HepG2 (cell line): ENCODE results near the gene PRSS8. TPM values are rescaled to one million over a fixed set of nuclear protein-coding genes. Genes with fewer than 3 reads are reported as not detected.

Experiments
- ASH2L ChIP-seq: fragments of 300-600, 200-600 bp; sonication (generic); IDR thresholded peaks from 2 replicates; pipeline ENCODE4 v1.7.0; 2017; ENCODE audit warnings: low read depth, mild to moderate bottlenecking, moderate library complexity, mixed read lengths, low read length; ENCODE audit not compliant: insufficient read length
- CENPT ChIP-seq: sonication (generic); formaldehyde crosslinking; IDR thresholded peaks from 2 replicates; pipeline ENCODE4 v1.8.0; 2022; ENCODE audit warnings: low read depth, mild to moderate bottlenecking, moderate library complexity, missing genetic modification reagents
- CHD4 ChIP-seq: fragments of 200-600 bp; sonication (generic); IDR thresholded peaks from 2 replicates; pipeline ENCODE4 v1.7.0; 2017; ENCODE audit warnings: mild to moderate bottlenecking, low read length, borderline replicate concordance
- DMAP1 ChIP-seq: IDR thresholded peaks from 2 replicates; pipeline ENCODE4 v1.6.1; 2016
- EZH2 ChIP-seq: conservative IDR thresholded peaks from 2 replicates; pipeline ENCODE4 v1.6.1; 2012; ENCODE audit warnings: mild to moderate bottlenecking, low read depth, low read length, moderate library complexity
- GFI1 ChIP-seq: sonication (generic); formaldehyde crosslinking; IDR thresholded peaks from 2 replicates; pipeline ENCODE4 v1.5.0; 2020; ENCODE audit warnings: missing genetic modification reagents, mild to moderate bottlenecking, borderline replicate concordance
- HMG20B ChIP-seq: conservative IDR thresholded peaks from 2 replicates; pipeline ENCODE4 v1.6.1; 2016; ENCODE audit warnings: missing genetic modification reagents, missing compliant biosample characterization
- IKZF1 ChIP-seq: fragments of 450-650 bp; IDR thresholded peaks from 2 replicates; pipeline ENCODE4 v1.7.1; 2016
- NFKB2 ChIP-seq: sonication (generic); formaldehyde crosslinking; IDR thresholded peaks from 2 replicates; pipeline ENCODE4 v1.4.0; 2020; ENCODE audit warnings: missing genetic modification reagents, borderline replicate concordance
- NR2F1 ChIP-seq, 2 experiments: fragments of 450-650 bp in 1 of 2; formaldehyde crosslinking in 1 of 2; IDR thresholded peaks; 2 replicates each; pipeline versions ENCODE4 v1.5.0 to v1.6.1; 2016 to 2020; ENCODE audit warnings: mild to moderate bottlenecking in 1 of 2, missing compliant biosample characterization in 1 of 2, missing genetic modification reagents in 1 of 2, moderate library complexity in 1 of 2
- NR2F6 ChIP-seq, 2 experiments: IDR thresholded peaks; 2 replicates each; pipeline ENCODE4 v1.6.1; 2016; ENCODE audit warnings: antibody characterized with exemption in 1 of 2, mild to moderate bottlenecking in 1 of 2
- ONECUT2 ChIP-seq: sonication (generic); formaldehyde crosslinking; IDR thresholded peaks from 2 replicates; pipeline ENCODE4 v1.4.0; 2020; ENCODE audit warnings: missing genetic modification reagents
- PHB2 ChIP-seq: fragments of 450-650 bp; IDR thresholded peaks from 2 replicates; pipeline ENCODE4 v1.6.1; 2018; ENCODE audit not compliant: partially characterized antibody
- PHF20 ChIP-seq: sonication (generic); formaldehyde crosslinking; IDR thresholded peaks from 2 replicates; pipeline ENCODE4 v1.5.0; 2020; ENCODE audit warnings: mild to moderate bottlenecking, missing genetic modification reagents
- PITX1 ChIP-seq: sonication (generic); formaldehyde crosslinking; IDR thresholded peaks from 2 replicates; pipeline ENCODE4 v1.5.1; 2020; ENCODE audit warnings: mild to moderate bottlenecking, missing genetic modification reagents
- RAD21 ChIP-seq: fragments of 450-650 bp; formaldehyde crosslinking; IDR thresholded peaks from 2 replicates; pipeline ENCODE4 v1.5.0; 2020; ENCODE audit warnings: mild to moderate bottlenecking
- SETDB1 ChIP-seq: sonication (generic); formaldehyde crosslinking; IDR thresholded peaks from 2 replicates; pipeline ENCODE4 v1.5.1; 2020; ENCODE audit warnings: missing genetic modification reagents, mild to moderate bottlenecking, borderline replicate concordance
- STAT5B ChIP-seq: sonication (generic); formaldehyde crosslinking; IDR thresholded peaks from 2 replicates; pipeline ENCODE4 v1.4.0; 2020; ENCODE audit warnings: missing genetic modification reagents
- ZFAT ChIP-seq: sonication (generic); formaldehyde crosslinking; conservative IDR thresholded peaks from 2 replicates; pipeline ENCODE4 v1.8.1; 2023; ENCODE audit warnings: missing genetic modification reagents, inconsistent platforms
- ZFP41 ChIP-seq: sonication (generic); formaldehyde crosslinking; IDR thresholded peaks from 2 replicates; pipeline ENCODE4 v1.4.0; 2020; ENCODE audit warnings: mild to moderate bottlenecking, missing genetic modification reagents, borderline replicate concordance
- ZFP90 ChIP-seq: sonication (generic); formaldehyde crosslinking; IDR thresholded peaks from 2 replicates; pipeline ENCODE4 v1.8.0; 2022; ENCODE audit warnings: missing genetic modification reagents, mild to moderate bottlenecking, inconsistent platforms, borderline replicate concordance
- ZFX ChIP-seq: sonication (generic); formaldehyde crosslinking; IDR thresholded peaks from 2 replicates; pipeline ENCODE4 v1.4.0; 2020; ENCODE audit warnings: mild to moderate bottlenecking, low read depth, missing genetic modification reagents, moderate library complexity
- ZMYM3 ChIP-seq: sonication (generic); formaldehyde crosslinking; IDR thresholded peaks from 2 replicates; pipeline ENCODE4 v1.5.1; 2020; ENCODE audit warnings: mild to moderate bottlenecking, missing genetic modification reagents
- ZNF101 ChIP-seq: sonication (generic); formaldehyde crosslinking; IDR thresholded peaks from 2 replicates; pipeline ENCODE4 v1.4.0; 2020; ENCODE audit warnings: mild to moderate bottlenecking, low read depth, missing genetic modification reagents, borderline replicate concordance
- ZNF225 ChIP-seq: sonication (generic); formaldehyde crosslinking; IDR thresholded peaks from 2 replicates; pipeline ENCODE4 v1.4.0; 2020; ENCODE audit warnings: mild to moderate bottlenecking, missing genetic modification reagents
- ZNF24 ChIP-seq: fragments of 450-650 bp; IDR thresholded peaks from 2 replicates; pipeline ENCODE4 v1.6.1; 2017; ENCODE audit warnings: antibody characterized with exemption, mild to moderate bottlenecking
- ZNF460 ChIP-seq: sonication (generic); formaldehyde crosslinking; IDR thresholded peaks from 2 replicates; pipeline ENCODE4 v1.5.1; 2020; ENCODE audit warnings: missing genetic modification reagents, mild to moderate bottlenecking, borderline replicate concordance
- ZNF790 ChIP-seq: sonication (generic); formaldehyde crosslinking; IDR thresholded peaks from 2 replicates; pipeline ENCODE4 v1.8.0; 2022; ENCODE audit warnings: missing genetic modification reagents, mild to moderate bottlenecking, borderline replicate concordance
- polyA plus RNA-seq, 8 experiments: library from polyadenylated mRNA; depleted of rRNA in 3 of 8; stranded (reverse) in 7 of 8; unstranded in 1 of 8; fragments of >200 nt; fragmentation: Illumina TruSeq in 4 of 8; extraction: Trizol in 4 of 8; gene quantifications; 2 replicates each; pipeline versions ENCODE4 v1.2.1 to v1.2.3, GENCODE V29; 2011 to 2016; ENCODE audit warnings: low read depth in 4 of 8, missing spikeins in 1 of 8, mixed read lengths in 1 of 8; ENCODE audit not compliant: insufficient read depth in 1 of 8
- total RNA-seq, 5 experiments: library from RNA; depleted of rRNA; stranded (reverse); fragments of >200 nt; fragmentation: Illumina TruSeq; extraction: Trizol; gene quantifications; 2 replicates each; pipeline ENCODE4 v1.2.3, GENCODE V29; 2016; ENCODE audit warnings: low read depth in 1 of 5
- TF ChIP-seq, protein P1 (sequence below): sonication (generic); formaldehyde crosslinking; IDR thresholded peaks from 2 replicates; pipeline ENCODE4 v1.4.0; 2020; ENCODE audit warnings: missing genetic modification reagents
- TF ChIP-seq, protein P2 (sequence below): IDR thresholded peaks from 2 replicates; pipeline ENCODE4 v1.6.1; 2016; ENCODE audit warnings: mild to moderate bottlenecking

PRSS8 gene
- total and polyA plus RNA-seq, 2 of the 13 experiments (the other 11 are each of a cell fraction or from before 2014, with no cell fraction given): 2.6 to 7.2 TPM

DNA sequence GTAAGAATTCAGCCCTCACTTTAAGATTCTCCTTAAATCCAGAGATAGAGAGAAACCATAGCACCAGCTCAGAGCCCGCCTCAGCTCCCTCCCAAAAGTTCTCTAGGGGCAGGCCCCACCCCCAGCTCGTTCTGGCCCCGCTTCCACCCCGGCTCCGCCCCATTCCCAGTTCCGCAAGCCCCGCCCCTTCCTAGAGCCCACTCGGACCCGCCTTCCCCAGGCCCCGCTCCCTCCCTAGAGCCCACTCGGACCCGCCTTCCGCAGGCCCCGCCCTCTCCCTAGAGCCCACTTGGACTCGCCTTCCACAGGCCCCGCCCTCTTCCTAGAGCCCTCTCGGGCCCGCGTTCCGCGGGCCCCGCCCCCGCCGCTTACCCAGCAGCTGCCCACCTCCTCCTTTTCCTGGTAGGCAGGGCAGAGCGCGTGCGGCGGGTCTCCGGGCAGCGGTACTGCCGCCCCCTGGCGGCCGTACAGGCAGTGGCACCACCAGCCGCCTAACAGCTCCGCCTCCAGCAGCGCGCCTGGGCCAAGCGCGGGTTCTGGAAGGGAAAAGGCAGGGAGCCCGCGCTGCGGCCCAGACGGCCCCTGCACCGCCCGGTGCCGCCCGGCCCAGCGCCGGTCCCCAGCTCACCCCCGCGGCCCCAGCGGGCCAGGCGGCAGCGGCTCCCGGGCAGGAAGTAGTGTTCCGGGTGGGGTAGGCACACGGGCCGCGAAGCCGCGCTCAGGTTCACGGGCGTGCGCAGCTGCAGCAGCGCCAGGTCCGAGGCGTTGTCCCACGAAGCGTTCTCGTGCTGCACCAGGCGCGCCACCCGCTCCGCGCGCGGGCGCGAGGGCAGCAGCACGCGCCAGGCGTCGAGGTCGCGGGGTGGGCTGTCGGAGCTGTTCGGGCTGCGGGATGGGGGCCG lies 6.8 kb upstream of the PRSS8 start (continued):
- no peak for TF ChIP-seq ZNF225 (CRISPR knock-in tag)
- peak; percentile 82 for TF ChIP-seq PITX1
- TF ChIP-seq ONECUT2 (CRISPR knock-in tag): no peak
- TF ChIP-seq, protein P1, sequence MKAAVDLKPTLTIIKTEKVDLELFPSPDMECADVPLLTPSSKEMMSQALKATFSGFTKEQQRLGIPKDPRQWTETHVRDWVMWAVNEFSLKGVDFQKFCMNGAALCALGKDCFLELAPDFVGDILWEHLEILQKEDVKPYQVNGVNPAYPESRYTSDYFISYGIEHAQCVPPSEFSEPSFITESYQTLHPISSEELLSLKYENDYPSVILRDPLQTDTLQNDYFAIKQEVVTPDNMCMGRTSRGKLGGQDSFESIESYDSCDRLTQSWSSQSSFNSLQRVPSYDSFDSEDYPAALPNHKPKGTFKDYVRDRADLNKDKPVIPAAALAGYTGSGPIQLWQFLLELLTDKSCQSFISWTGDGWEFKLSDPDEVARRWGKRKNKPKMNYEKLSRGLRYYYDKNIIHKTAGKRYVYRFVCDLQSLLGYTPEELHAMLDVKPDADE (CRISPR knock-in tag): no peak
- TF ChIP-seq SETDB1 (CRISPR knock-in tag): no peak
- no peak for TF ChIP-seq ZFAT (CRISPR knock-in tag)
- peak; percentile 65 for TF ChIP-seq DMAP1 (CRISPR knock-in tag)
- peak; percentile 61; the same call in 1 of the 2 replicates for TF ChIP-seq ZFP90
- no peak for TF ChIP-seq CHD4
- no peak for TF ChIP-seq HMG20B
- no peak; the same call in 1 of the 2 replicates for TF ChIP-seq ZNF460 (CRISPR knock-in tag)
- TF ChIP-seq NR2F6 (IDR thresholded peaks at IDR 0.05): no peak
- TF ChIP-seq NR2F6 (CRISPR knock-in tag; IDR thresholded peaks at IDR 0.05): peak; percentile 56
- peak; percentile 99 for TF ChIP-seq RAD21 (CRISPR knock-in tag)
- no peak for TF ChIP-seq CENPT (CRISPR knock-in tag)
- peak; percentile 28; the same call in 1 of the 2 replicates for TF ChIP-seq ZFP41 (CRISPR knock-in tag)
- peak; percentile 88; the same call in 1 of the 2 replicates for TF ChIP-seq ZMYM3 (CRISPR knock-in tag)
- peak; percentile 67 for TF ChIP-seq ZFX (CRISPR knock-in tag)
- peak; percentile 14; the same call in 1 of the 2 replicates for TF ChIP-seq ZNF24
- TF ChIP-seq PHB2: no peak
- no peak for TF ChIP-seq EZH2
- TF ChIP-seq IKZF1: no peak
- no peak for TF ChIP-seq STAT5B (CRISPR knock-in tag)
- TF ChIP-seq ZNF101: no peak
- peak; percentile 65 for TF ChIP-seq ASH2L
- TF ChIP-seq NFKB2 (CRISPR knock-in tag): no peak
- TF ChIP-seq GFI1 (CRISPR knock-in tag): no peak; the same call in 1 of the 2 replicates
- TF ChIP-seq NR2F1 (CRISPR knock-in tag; IDR thresholded peaks at IDR 0.05): no peak
- peak; percentile 45; the same call in 1 of the 2 replicates for TF ChIP-seq ZNF790 (CRISPR knock-in tag)
- TF ChIP-seq PHF20 (CRISPR knock-in tag): 0 out of 2 replicates have a peak, but pooled peaks have one; percentile 16
- TF ChIP-seq, protein P2, sequence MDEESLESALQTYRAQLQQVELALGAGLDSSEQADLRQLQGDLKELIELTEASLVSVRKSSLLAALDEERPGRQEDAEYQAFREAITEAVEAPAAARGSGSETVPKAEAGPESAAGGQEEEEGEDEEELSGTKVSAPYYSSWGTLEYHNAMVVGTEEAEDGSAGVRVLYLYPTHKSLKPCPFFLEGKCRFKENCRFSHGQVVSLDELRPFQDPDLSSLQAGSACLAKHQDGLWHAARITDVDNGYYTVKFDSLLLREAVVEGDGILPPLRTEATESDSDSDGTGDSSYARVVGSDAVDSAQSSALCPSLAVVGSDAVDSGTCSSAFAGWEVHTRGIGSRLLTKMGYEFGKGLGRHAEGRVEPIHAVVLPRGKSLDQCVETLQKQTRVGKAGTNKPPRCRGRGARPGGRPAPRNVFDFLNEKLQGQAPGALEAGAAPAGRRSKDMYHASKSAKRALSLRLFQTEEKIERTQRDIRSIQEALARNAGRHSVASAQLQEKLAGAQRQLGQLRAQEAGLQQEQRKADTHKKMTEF (CRISPR knock-in tag): peak; percentile 89
